HCT116 (cell line): ENCODE measurements around the gene KRTAP19-4. TPM values are rescaled to one million over a fixed set of nuclear protein-coding genes. Genes with fewer than 3 reads are reported as not detected.

Experiments
- ATAC-seq: fragments of 200-7000 bp; cut with Tn5 transposase; 2 replicates; pipeline ENCODE4 v1.9.1; 2020; ENCODE audit warnings: mild to moderate bottlenecking, moderate library complexity
- BruUV-seq: library from RNA; stranded (reverse); fragments of 400-500 nt; replicated peaks from 2 replicates; lab custom pipeline; 2021; lab: Mats Ljungman, UMichigan
- CTCF ChIA-PET: fragments of 300-600 bp; sonication (Branson Sonifier 250); formaldehyde crosslinking; loops from one replicate; lab custom pipeline; 2021; ENCODE audit warnings: antibody characterized with exemption; lab: Charles Lee
- POLR2A ChIA-PET: fragments of 300-600, 350-600 bp; sonication (Branson Sonifier 250); formaldehyde crosslinking; loops from one replicate; lab custom pipeline; 2021; ENCODE audit warnings: antibody characterized with exemption; lab: Charles Lee
- RAD21 ChIA-PET, 2 experiments: fragments of 300-600 bp; sonication (Branson Sonifier 250); formaldehyde crosslinking; loops; one replicate each; lab custom pipeline; 2023; ENCODE audit warnings: low total read pairs in 2 of 2; ENCODE audit not compliant: uncharacterized antibody in 2 of 2, unreplicated experiment in 2 of 2, low non-redundant PET in 1 of 2; lab: Charles Lee
- DNase-seq: peaks from one replicate; pipeline ENCODE4 v3.0.0-alpha.2; 2010; ENCODE audit warnings: low read depth, low spot score
- H2AFZ ChIP-seq: fragments of 200-600 bp; shearing (Covaris generic), sonication (generic); 2 replicates; pipeline ENCODE4 v1.6.1; 2017; ENCODE audit warnings: low read depth, mixed run types, mixed read lengths, antibody characterized with exemption, low read length; ENCODE audit not compliant: poor library complexity, severe bottlenecking
- H3K27ac ChIP-seq: 2 replicates; pipeline ENCODE4 v1.5.1; 2012; ENCODE audit warnings: low read depth, low read length
- H3K27me3 ChIP-seq: fragments of 200-600 bp; sonication (generic); 2 replicates; pipeline ENCODE4 v1.6.1; 2016; ENCODE audit warnings: mixed run types, low read length, mixed read lengths; ENCODE audit not compliant: insufficient read depth
- H3K36me3 ChIP-seq, 2 experiments: fragments of 200-500 bp in 1 of 2; fragments of 200-600 bp in 1 of 2; sonication (Bioruptor generic) in 1 of 2; sonication (generic) in 1 of 2; 2 replicates each; pipeline versions ENCODE4 v1.5.1 to v1.6.1; 2014 to 2016; ENCODE audit warnings: low read length in 2 of 2, inconsistent platforms in 1 of 2, mixed read lengths in 1 of 2, mixed run types in 1 of 2; ENCODE audit not compliant: insufficient read depth in 2 of 2, control insufficient read depth in 1 of 2
- H3K4me1 ChIP-seq, 2 experiments: fragments of 200-600 bp in 1 of 2; sonication (generic) in 1 of 2; 2 replicates each; pipeline versions ENCODE4 v1.5.1 to v1.6.1; 2012 to 2017; ENCODE audit warnings: low read length in 2 of 2, inconsistent platforms in 1 of 2, mild to moderate bottlenecking in 1 of 2, mixed read lengths in 1 of 2, mixed run types in 1 of 2, moderate library complexity in 1 of 2; ENCODE audit not compliant: insufficient read depth in 2 of 2, control insufficient read depth in 1 of 2
- H3K4me2 ChIP-seq: fragments of 200-600 bp; sonication (generic); 2 replicates; pipeline ENCODE4 v1.6.1; 2017; ENCODE audit warnings: mixed run types, low read length, mixed read lengths
- H3K4me3 ChIP-seq, 2 experiments: fragments of 200-600 bp in 1 of 2; sonication (generic) in 1 of 2; replicated peaks in 1 of 2; 2 replicates each; pipeline ENCODE4 v1.5.1; 2011 to 2016; ENCODE audit warnings: low read length in 2 of 2, control low read depth in 1 of 2, low read depth in 1 of 2, mild to moderate bottlenecking in 1 of 2, mixed read lengths in 1 of 2, mixed run types in 1 of 2
- H3K79me2 ChIP-seq: fragments of 200-600 bp; sonication (generic); 2 replicates; pipeline ENCODE4 v1.6.1; 2017; ENCODE audit warnings: mild to moderate bottlenecking, mixed run types, low read length, moderate library complexity, mixed read lengths; ENCODE audit not compliant: insufficient read depth
- H3K9ac ChIP-seq: fragments of 200-600 bp; sonication (generic); 2 replicates; pipeline ENCODE4 v1.6.1; 2016; ENCODE audit warnings: low read length, mixed read lengths
- H3K9me2 ChIP-seq: fragments of 200-600 bp; sonication (generic), shearing (Covaris generic); 2 replicates; pipeline ENCODE4 v1.6.1; 2017; ENCODE audit warnings: mixed run types, mild to moderate bottlenecking, moderate library complexity; ENCODE audit not compliant: insufficient read depth
- H3K9me3 ChIP-seq, 2 experiments: fragments of 200-500 bp in 1 of 2; fragments of 200-600 bp in 1 of 2; sonication (Bioruptor generic) in 1 of 2; sonication (generic) in 1 of 2; 2 replicates each; pipeline ENCODE4 v1.6.1; 2014 to 2017; ENCODE audit warnings: low read length in 2 of 2, mixed read lengths in 2 of 2, inconsistent platforms in 1 of 2, low read depth in 1 of 2, mild to moderate bottlenecking in 1 of 2, mixed run types in 1 of 2, moderate library complexity in 1 of 2; ENCODE audit not compliant: control insufficient read depth in 1 of 2, insufficient read depth in 1 of 2
- H4K20me1 ChIP-seq: fragments of 200-600 bp; sonication (generic), shearing (Covaris generic); 2 replicates; pipeline ENCODE4 v1.6.1; 2017; ENCODE audit warnings: mixed run types, mild to moderate bottlenecking, moderate library complexity; ENCODE audit not compliant: insufficient read depth
- ATF3 ChIP-seq: IDR thresholded peaks from 2 replicates; pipeline ENCODE4 v1.6.1; 2012
- CBX3 ChIP-seq: IDR thresholded peaks from 2 replicates; pipeline ENCODE4 v1.6.1; 2012; ENCODE audit warnings: low read depth
- CEBPB ChIP-seq: IDR thresholded peaks from 2 replicates; pipeline ENCODE4 v1.6.1; 2012; ENCODE audit warnings: low read depth
- CTCF ChIP-seq, 3 experiments: fragments of 200-600 bp in 1 of 3; sonication (generic) in 1 of 3; IDR thresholded peaks in 2 of 3; conservative IDR thresholded peaks in 1 of 3; 2 replicates each; pipeline ENCODE4 v1.5.1; 2012 to 2017; ENCODE audit warnings: low read depth in 2 of 3, low read length in 2 of 3, antibody characterized with exemption in 1 of 3, borderline replicate concordance in 1 of 3, control low read depth in 1 of 3, mild to moderate bottlenecking in 1 of 3, mixed read lengths in 1 of 3, mixed run types in 1 of 3, moderate library complexity in 1 of 3; ENCODE audit not compliant: insufficient read depth in 1 of 3
- EGR1 ChIP-seq: IDR thresholded peaks from 2 replicates; pipeline ENCODE4 v1.6.1; 2012; ENCODE audit warnings: low read depth
- ELF1 ChIP-seq: IDR thresholded peaks from 2 replicates; pipeline ENCODE4 v1.6.1; 2012; ENCODE audit warnings: low read depth, borderline replicate concordance
- EZH2 ChIP-seq: fragments of 200-600 bp; sonication (generic); IDR thresholded peaks from 2 replicates; pipeline ENCODE4 v1.6.1; 2017; ENCODE audit warnings: antibody characterized with exemption, mixed run types
- EZH2phosphoT487 ChIP-seq: fragments of 200-600 bp; IDR thresholded peaks from 2 replicates; pipeline ENCODE4 v1.6.1; 2018; ENCODE audit warnings: antibody characterized with exemption, borderline replicate concordance
- FOSL1 ChIP-seq: IDR thresholded peaks from 2 replicates; pipeline ENCODE4 v1.6.1; 2012; ENCODE audit warnings: low read depth
- JUND ChIP-seq: IDR thresholded peaks from 2 replicates; pipeline ENCODE4 v1.6.1; 2012
- POLR2A ChIP-seq: IDR thresholded peaks from 2 replicates; pipeline ENCODE4 v1.7.0; 2011; ENCODE audit warnings: borderline replicate concordance; ENCODE audit not compliant: insufficient read depth, insufficient read length; ENCODE audit errors: extremely low read depth
- POLR2AphosphoS5 ChIP-seq: IDR thresholded peaks from 2 replicates; pipeline ENCODE4 v1.6.1; 2011; ENCODE audit warnings: mild to moderate bottlenecking, low read depth, low read length, moderate library complexity
- RAD21 ChIP-seq: IDR thresholded peaks from 2 replicates; pipeline ENCODE4 v1.6.1; 2012; ENCODE audit warnings: low read depth, mild to moderate bottlenecking
- SIN3A ChIP-seq: IDR thresholded peaks from 2 replicates; pipeline ENCODE4 v1.6.1; 2012; ENCODE audit warnings: low read depth
- SP1 ChIP-seq: IDR thresholded peaks from 2 replicates; pipeline ENCODE4 v1.6.1; 2012; ENCODE audit warnings: low read depth
- SRF ChIP-seq: IDR thresholded peaks from 2 replicates; pipeline ENCODE4 v1.6.1; 2012; ENCODE audit warnings: low read depth
- TCF7L2 ChIP-seq: IDR thresholded peaks from 2 replicates; pipeline ENCODE4 v1.7.0; 2011; ENCODE audit warnings: borderline replicate concordance, inconsistent platforms; ENCODE audit not compliant: insufficient read depth, insufficient read length; ENCODE audit errors: extremely low read depth
- YY1 ChIP-seq: IDR thresholded peaks from 2 replicates; pipeline ENCODE4 v1.6.1; 2011; ENCODE audit warnings: low read length, low read depth, moderate library complexity, mild to moderate bottlenecking; ENCODE audit not compliant: insufficient replicate concordance; ENCODE audit errors: extremely low read depth
- ZBTB33 ChIP-seq: IDR thresholded peaks from 2 replicates; pipeline ENCODE4 v1.6.1; 2011; ENCODE audit warnings: mild to moderate bottlenecking, low read length, moderate library complexity; ENCODE audit not compliant: insufficient replicate concordance; ENCODE audit errors: extremely low read depth
- ZFX ChIP-seq: fragments of 450-650 bp; IDR thresholded peaks from 2 replicates; pipeline ENCODE4 v1.6.1; 2017
- ZNF274 ChIP-seq: fragments of 200-500 bp; sonication (Bioruptor generic); IDR thresholded peaks from 2 replicates; pipeline ENCODE4 v1.6.1; 2014; ENCODE audit warnings: mild to moderate bottlenecking, low read depth, low read length, inconsistent platforms
- intact Hi-C: fragments of 100-400 bp; cut with micrococcal nuclease; formaldehyde crosslinking; loops from 2 replicates; pipeline ENCODE4 v1.10.0; 2022
- total RNA-seq: library from RNA; stranded (reverse); gene quantifications from one replicate; pipeline ENCODE4 v1.2.1, GENCODE V29; 2021; ENCODE audit not compliant: unreplicated experiment

The KRTAP19-4 gene
- total RNA-seq, 1 experiment from 2014 or later = not detected

GRCh38 chr21:30502041-30502440 is 5.1 kb upstream of the KRTAP19-4 start, which contains the start of gene KRTAP19-5 (continued):
- TF ChIP-seq ZFX = no peak
- TF ChIP-seq EZH2phosphoT487 = no peak
- no peak for TF ChIP-seq ATF3
- TF ChIP-seq YY1 = no peak
- TF ChIP-seq ELF1 = no peak
- no peak for TF ChIP-seq EGR1

DNA sequence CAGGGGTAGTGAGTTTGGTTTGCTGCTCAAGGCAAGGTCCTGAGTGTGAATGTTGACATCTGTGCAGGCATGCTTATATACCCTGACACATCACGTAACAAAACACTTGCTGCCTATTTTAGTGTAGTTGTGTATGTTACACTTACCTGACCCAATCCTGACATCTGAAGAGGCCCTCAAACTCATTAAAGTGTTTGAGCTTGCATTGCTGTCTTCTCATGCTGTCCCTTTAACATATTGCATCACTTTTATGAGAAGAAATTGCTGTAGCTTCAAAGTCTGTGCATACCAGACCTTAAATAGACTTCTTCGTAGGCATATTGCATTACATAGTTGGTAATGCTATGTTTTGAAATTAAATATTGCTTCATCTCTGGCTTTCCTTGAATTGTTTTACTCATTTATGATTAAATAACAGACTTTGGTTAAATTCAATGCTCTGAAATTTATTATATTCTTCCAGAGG is 5.0 kb downstream of the KRTAP19-4 start, which contains the start of gene KRTAP19-3:
TSS of gene KRTAP19-3 (minus strand) at position 51 of the 466 bp plus-strand sequence. CDS start 56 bp downstream, outside the sequence.
- H3K9ac ChIP-seq = no peak within 1 kb of the TSS
- no peaks in the 10 kb centered on the region for H4K20me1 ChIP-seq
- no peaks in the 10 kb centered on the region for H3K4me1 ChIP-seq
- no peak for TF ChIP-seq EZH2
- no peak for TF ChIP-seq RAD21
- TF ChIP-seq ATF3 = no peak
- TF ChIP-seq EZH2phosphoT487 = no peak
- no peak for TF ChIP-seq SIN3A
- TF ChIP-seq TCF7L2 = no peak
- no peak for TF ChIP-seq SRF
- TF ChIP-seq SP1 = no peak
- TF ChIP-seq EGR1 = no peak
- TF ChIP-seq ZBTB33 = no peak
- no peak for TF ChIP-seq CBX3
- no peak for TF ChIP-seq POLR2A
- TF ChIP-seq FOSL1 = no peak
- no peak for TF ChIP-seq CEBPB
- no peak for TF ChIP-seq POLR2AphosphoS5
- TF ChIP-seq ELF1 = no peak
- no peak for TF ChIP-seq ZFX
- no peak for TF ChIP-seq ZNF274
- TF ChIP-seq JUND = no peak
- no peak for TF ChIP-seq CTCF (IDR thresholded peaks at IDR 0.05 in 2 of 3, conservative IDR thresholded peaks at IDR 0.05 in 1 of 3; ENCODE audit: borderline replicate concordance in 1 of 3, insufficient read depth in 1 of 3, low read depth in 2 of 3, low read length in 2 of 3)
- no peak for ATAC-seq
- no peaks in the 10 kb centered on the region for H3K9me2 ChIP-seq
- H2AFZ ChIP-seq = no peak within 1 kb of the TSS
- RAD21 ChIA-PET = no interaction called here
- CTCF ChIA-PET = no interaction called here
- POLR2A ChIA-PET = no interaction called here
- H3K27me3 ChIP-seq = no peaks in the 10 kb centered on the region
- H3K79me2 ChIP-seq = no peaks in the 10 kb centered on the region
- H3K36me3 ChIP-seq = no peaks in the 10 kb centered on the region
- no peak for DNase-seq
- no peak within 1 kb of the TSS for H3K27ac ChIP-seq
- intact Hi-C loops = no loop called here
- no TSS peak for BruUV-seq
- H3K4me2 ChIP-seq = no peak within 1 kb of the TSS
- peaks cover 3 to 16% of the 10 kb centered on the region in 2 experiments; a peak in 2 of 4 replicates for H3K9me3 ChIP-seq
- no peak within 1 kb of the TSS for H3K4me3 ChIP-seq
